Prostate gland (tissue), 2 donors: ENCODE results near the gene OVOL1. TPM values are rescaled to one million over a fixed set of nuclear protein-coding genes. Genes with fewer than 3 reads are reported as not detected.
"Not testable (repeated sequence)": the region's sequence is repeated elsewhere in the genome, so short reads cannot be mapped to it uniquely, and the experiment has no call there.

Experiments used
- DNase-seq: peaks from one replicate; pipeline ENCODE4 v3.0.0-alpha.2; 2019; ENCODE audit warnings: low spot score
- H3K27ac ChIP-seq, 2 donors: fragments of 200-600 bp; sonication (generic); 2 replicates each; pipeline ENCODE4 v1.5.1; 2017 to 2019
- H3K27me3 ChIP-seq: fragments of 200-600 bp; sonication (generic); replicated peaks from 2 replicates; pipeline ENCODE4 v1.5.1; 2019; ENCODE audit not compliant: insufficient read depth
- H3K36me3 ChIP-seq, 2 donors: fragments of 200-600 bp; sonication (generic); 1 replicate in 1 of 2; 2 replicates in 1 of 2; pipeline versions ENCODE4 v1.5.1 to v1.8.1; 2017 to 2019
- H3K4me1 ChIP-seq: fragments of 200-600 bp; sonication (generic); replicated peaks from 2 replicates; pipeline ENCODE4 v1.5.1; 2019
- H3K4me3 ChIP-seq, 2 donors: fragments of 200-600 bp; sonication (generic); 2 replicates each; pipeline ENCODE4 v1.5.1; 2017 to 2019
- H3K9me3 ChIP-seq: fragments of 200-600 bp; sonication (generic); 2 replicates; pipeline ENCODE4 v1.5.1; 2017
- CTCF ChIP-seq, 4 experiments: fragments of 200-600 bp in 2 of 4; fragments of 450-650 bp in 2 of 4; sonication (generic) in 2 of 4; IDR thresholded peaks; 1 replicate in 3 of 4; 2 replicates in 1 of 4; pipeline ENCODE4 v1.5.1; 2016 to 2019; ENCODE audit warnings: antibody characterized with exemption in 4 of 4, mild to moderate bottlenecking in 2 of 4, moderate library complexity in 2 of 4
- POLR2A ChIP-seq: fragments of 450-650 bp; IDR thresholded peaks from one replicate; pipeline ENCODE4 v1.6.1; 2016; ENCODE audit warnings: antibody characterized with exemption, mild to moderate bottlenecking
- POLR2AphosphoS5 ChIP-seq: sonication (generic); formaldehyde crosslinking; IDR thresholded peaks from one replicate; pipeline ENCODE4 v1.6.1; 2017; ENCODE audit warnings: antibody characterized with exemption
- WGBS: methylation state at CpG from one replicate; pipeline ENCODE4 v1.1.5; 2018; 5-methylcytosine and 5-hydroxymethylcytosine counted together
- intact Hi-C: fragments of 100-400 bp; cut with DNase I; formaldehyde crosslinking; loops from one replicate; pipeline ENCODE4 v1.14.2; 2022
- total RNA-seq, 2 donors: library from RNA; depleted of rRNA; stranded (reverse); fragments of >200 nt; gene quantifications; one replicate each; pipeline ENCODE4 v1.1.0, GENCODE V29; 2016

OVOL1 gene
- total RNA-seq, 2 donors from 2014 or later, result 2.7 to 8.5 TPM

- no peaks in the 10 kb centered on the region for H3K9me3 ChIP-seq
- no peak overlapping the region for H3K4me3 ChIP-seq
- no peak overlapping the region for H3K27ac ChIP-seq
- H3K27me3 ChIP-seq, result no peaks in the 10 kb centered on the region
- no peak for DNase-seq
- WGBS, result 71% methylated on average over 8 of the region's 8 CpGs
- no peaks in the 10 kb centered on the region for H3K36me3 ChIP-seq
- no peaks in the 10 kb centered on the region for H3K4me1 ChIP-seq
- TF ChIP-seq POLR2A (no peak), POLR2AphosphoS5 (no peak), CTCF (IDR thresholded peaks at IDR 0.05) (no peak)
- intact Hi-C loops, result no loop called here
These were observed 34.2 kb downstream of the OVOL1 start for GRCh38 chr11:65821107-65821506.

GRCh38 chr11:65822776-65823528, 36.1 kb downstream of the OVOL1 start:
- 60% methylated on average over 15 of the region's 15 CpGs for WGBS
- intact Hi-C loops, result no loop called here
- peak; percentile 35 for DNase-seq

GRCh38 chr11:65826984-65827735, 40.3 kb downstream of the OVOL1 start:
- TF ChIP-seq POLR2AphosphoS5, result no peak
- no peak for TF ChIP-seq POLR2A
- no peak for TF ChIP-seq CTCF (IDR thresholded peaks at IDR 0.05)
- no peaks in the 10 kb centered on the region for H3K27me3 ChIP-seq
- H3K4me1 ChIP-seq, result no peaks in the 10 kb centered on the region
- no peaks in the 10 kb centered on the region for H3K9me3 ChIP-seq
- no peak for DNase-seq
- intact Hi-C loops, result no loop called here
- no peak overlapping the region for H3K4me3 ChIP-seq
- no peak overlapping the region for H3K27ac ChIP-seq
- H3K36me3 ChIP-seq, result no peaks in the 10 kb centered on the region
- WGBS, result 79% methylated on average over 8 of the region's 8 CpGs

More at GRCh38 chr11:65822776-65823528, 36.1 kb downstream of the OVOL1 start:
- H3K27ac ChIP-seq, result peak overlapping the region in 1 of 2 donors; percentile 18
- TF ChIP-seq POLR2A (no peak), CTCF (IDR thresholded peaks at IDR 0.05) (no peak), POLR2AphosphoS5 (peak; percentile 55)
- no peaks in the 10 kb centered on the region for H3K9me3 ChIP-seq
- no peak overlapping the region for H3K4me3 ChIP-seq
- H3K4me1 ChIP-seq, result no peaks in the 10 kb centered on the region
- H3K27me3 ChIP-seq, result no peaks in the 10 kb centered on the region
- no peaks in the 10 kb centered on the region for H3K36me3 ChIP-seq

GRCh38 chr11:65829459-65829858, 42.6 kb downstream of the OVOL1 start:
- WGBS, result 51% methylated on average over 4 of the region's 4 CpGs
- no peaks in the 10 kb centered on the region for H3K9me3 ChIP-seq
- DNase-seq, result no peak
- no peak overlapping the region for H3K27ac ChIP-seq
- TF ChIP-seq POLR2A (no peak), CTCF (IDR thresholded peaks at IDR 0.05) (no peak), POLR2AphosphoS5 (no peak)
- no peaks in the 10 kb centered on the region for H3K36me3 ChIP-seq
- H3K4me1 ChIP-seq, result no peaks in the 10 kb centered on the region
- intact Hi-C loops, result no loop called here
- no peak overlapping the region for H3K4me3 ChIP-seq
- H3K27me3 ChIP-seq, result no peaks in the 10 kb centered on the region

GRCh38 chr11:65832231-65832630, 45.4 kb downstream of the OVOL1 start:
- not testable (repeated sequence) for H3K9me3 ChIP-seq, H3K27ac ChIP-seq, DNase-seq, H3K36me3 ChIP-seq, H3K4me1 ChIP-seq, H3K4me3 ChIP-seq, H3K27me3 ChIP-seq
- intact Hi-C loops, result loop anchor here (5.0 kb wide), 1 partner anchor 125 kb away; no protein-coding TSS in a partner anchor
